ENCODE data around the gene ACER2. TPM values are rescaled to one million over a fixed set of nuclear protein-coding genes. Genes with fewer than 3 reads are reported as not detected.
"Not testable (repeated sequence)": the region's sequence is repeated elsewhere in the genome, so short reads cannot be mapped to it uniquely, and the experiment has no call there.

ACER2 gene
- total RNA-seq, 1 donor from 2014 or later, result 0.70 TPM

DNA sequence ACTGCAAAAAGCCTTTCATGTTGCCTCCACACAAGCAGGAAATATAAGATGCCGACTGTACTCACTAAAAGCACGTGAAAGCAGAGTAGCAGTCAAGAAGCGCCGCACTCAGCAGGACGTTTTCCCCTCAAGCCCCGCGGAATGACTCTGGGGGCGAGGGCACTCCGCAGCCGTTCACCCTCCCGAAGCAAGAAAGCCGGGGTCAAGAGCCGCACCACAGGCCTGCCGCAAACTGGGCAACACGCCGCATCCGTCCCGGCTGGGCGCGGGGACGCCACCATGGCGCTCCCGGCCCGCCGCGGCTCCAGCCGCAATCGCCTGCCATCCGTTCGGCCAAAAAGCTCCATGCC is 29.1 kb upstream of the ACER2 start:
- Mint-ChIP-seq H3K4me1 (ENCODE audit: unreplicated experiment) (peaks cover 41% of the 10 kb centered on the region), H3K36me3 (ENCODE audit: unreplicated experiment) (peaks cover 44% of the 10 kb centered on the region), H3K27ac (ENCODE audit: unreplicated experiment) (peak overlapping the region; percentile 100), H3K27me3 (ENCODE audit: unreplicated experiment) (no peaks in the 10 kb centered on the region), H3K4me3 (ENCODE audit: unreplicated experiment) (peak overlapping the region; percentile 99), H3K9me3 (ENCODE audit: unreplicated experiment) (no peaks in the 10 kb centered on the region)
- DNase-seq (ENCODE audit: extremely low spot score, unreplicated experiment), result no peak
- TF ChIP-seq, protein P1, sequence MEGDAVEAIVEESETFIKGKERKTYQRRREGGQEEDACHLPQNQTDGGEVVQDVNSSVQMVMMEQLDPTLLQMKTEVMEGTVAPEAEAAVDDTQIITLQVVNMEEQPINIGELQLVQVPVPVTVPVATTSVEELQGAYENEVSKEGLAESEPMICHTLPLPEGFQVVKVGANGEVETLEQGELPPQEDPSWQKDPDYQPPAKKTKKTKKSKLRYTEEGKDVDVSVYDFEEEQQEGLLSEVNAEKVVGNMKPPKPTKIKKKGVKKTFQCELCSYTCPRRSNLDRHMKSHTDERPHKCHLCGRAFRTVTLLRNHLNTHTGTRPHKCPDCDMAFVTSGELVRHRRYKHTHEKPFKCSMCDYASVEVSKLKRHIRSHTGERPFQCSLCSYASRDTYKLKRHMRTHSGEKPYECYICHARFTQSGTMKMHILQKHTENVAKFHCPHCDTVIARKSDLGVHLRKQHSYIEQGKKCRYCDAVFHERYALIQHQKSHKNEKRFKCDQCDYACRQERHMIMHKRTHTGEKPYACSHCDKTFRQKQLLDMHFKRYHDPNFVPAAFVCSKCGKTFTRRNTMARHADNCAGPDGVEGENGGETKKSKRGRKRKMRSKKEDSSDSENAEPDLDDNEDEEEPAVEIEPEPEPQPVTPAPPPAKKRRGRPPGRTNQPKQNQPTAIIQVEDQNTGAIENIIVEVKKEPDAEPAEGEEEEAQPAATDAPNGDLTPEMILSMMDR (IDR thresholded peaks at IDR 0.05), result no peak

DNA sequence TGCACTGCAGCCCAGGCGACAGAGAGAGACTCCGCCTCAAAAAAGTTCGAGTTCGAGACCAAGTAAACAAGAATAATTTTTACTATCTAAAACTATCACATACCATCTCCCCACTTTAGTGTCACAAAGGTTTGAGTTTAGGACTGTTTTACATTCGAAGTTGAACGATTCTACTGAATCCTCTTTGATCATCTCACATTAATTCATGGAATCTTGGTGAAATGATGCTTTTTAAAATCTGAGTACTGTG is 28.1 kb upstream of the ACER2 start:
- peak overlapping the region; percentile 99 for H3K4me3 Mint-ChIP-seq (ENCODE audit: unreplicated experiment)
- no peaks in the 10 kb centered on the region for H3K27me3 Mint-ChIP-seq (ENCODE audit: unreplicated experiment)
- peak overlapping the region; percentile 100 for H3K27ac Mint-ChIP-seq (ENCODE audit: unreplicated experiment)
- TF ChIP-seq, protein P1 (IDR thresholded peaks at IDR 0.05), result no peak
- H3K4me1 Mint-ChIP-seq (ENCODE audit: unreplicated experiment), result peaks cover 41% of the 10 kb centered on the region
- H3K36me3 Mint-ChIP-seq (ENCODE audit: unreplicated experiment), result peaks cover 36% of the 10 kb centered on the region
- H3K9me3 Mint-ChIP-seq (ENCODE audit: unreplicated experiment), result no peaks in the 10 kb centered on the region
- DNase-seq (ENCODE audit: extremely low spot score, unreplicated experiment), result no peak

DNA sequence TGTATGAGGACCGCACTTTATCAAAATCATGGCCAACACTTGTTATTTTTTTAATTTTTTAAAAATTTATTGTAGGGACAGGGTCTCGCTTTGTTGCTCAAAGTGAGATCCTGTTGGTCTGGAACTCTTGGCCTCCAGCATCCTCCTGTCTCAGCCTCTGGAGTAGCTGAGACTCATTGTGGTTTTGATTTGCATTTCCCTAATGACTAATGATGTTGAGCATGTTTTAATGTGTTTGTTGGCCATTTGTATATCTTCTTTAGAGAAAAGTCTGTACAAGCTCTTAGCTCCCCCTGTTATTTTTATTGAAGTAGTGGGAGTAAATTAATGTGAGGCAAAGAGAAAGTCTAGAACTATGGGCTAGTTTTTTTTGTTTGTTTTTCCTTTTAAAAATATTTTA is 27.2 kb upstream of the ACER2 start:
- Mint-ChIP-seq H3K4me1 (ENCODE audit: unreplicated experiment) (peaks cover 39% of the 10 kb centered on the region), H3K4me3 (ENCODE audit: unreplicated experiment) (no peak overlapping the region), H3K27me3 (ENCODE audit: unreplicated experiment) (no peaks in the 10 kb centered on the region), H3K9me3 (ENCODE audit: unreplicated experiment) (no peaks in the 10 kb centered on the region), H3K27ac (ENCODE audit: unreplicated experiment) (no peak overlapping the region), H3K36me3 (ENCODE audit: unreplicated experiment) (peaks cover 28% of the 10 kb centered on the region)
- DNase-seq (ENCODE audit: extremely low spot score, unreplicated experiment), result no peak
- TF ChIP-seq, protein P1 (IDR thresholded peaks at IDR 0.05), result no peak

DNA sequence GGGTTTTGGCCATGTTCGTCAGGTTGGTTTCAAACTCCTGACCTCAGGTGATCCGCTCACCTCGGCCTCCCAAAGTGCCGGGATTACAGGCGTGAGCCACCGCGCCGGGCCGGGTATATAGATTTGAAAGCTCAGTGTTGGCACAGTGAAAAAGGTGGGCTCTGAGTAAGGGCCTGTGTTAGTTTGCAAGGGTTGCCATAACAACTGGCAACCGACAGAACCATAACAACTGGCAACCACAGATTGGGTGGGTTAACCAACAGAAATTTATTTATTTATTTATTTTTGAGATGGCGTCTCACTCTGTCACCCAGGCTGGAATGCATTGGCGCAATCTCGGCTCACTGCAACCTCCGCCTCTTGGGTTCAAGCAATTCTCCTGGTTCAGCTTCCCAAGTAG is 23.6 kb upstream of the ACER2 start:
- peaks cover 21% of the 10 kb centered on the region for H3K4me1 Mint-ChIP-seq (ENCODE audit: unreplicated experiment)
- not testable (repeated sequence) for H3K9me3 Mint-ChIP-seq (ENCODE audit: unreplicated experiment); H3K4me3 Mint-ChIP-seq (ENCODE audit: unreplicated experiment); H3K27ac Mint-ChIP-seq (ENCODE audit: unreplicated experiment); DNase-seq (ENCODE audit: extremely low spot score, unreplicated experiment); H3K27me3 Mint-ChIP-seq (ENCODE audit: unreplicated experiment); H3K36me3 Mint-ChIP-seq (ENCODE audit: unreplicated experiment)

DNA sequence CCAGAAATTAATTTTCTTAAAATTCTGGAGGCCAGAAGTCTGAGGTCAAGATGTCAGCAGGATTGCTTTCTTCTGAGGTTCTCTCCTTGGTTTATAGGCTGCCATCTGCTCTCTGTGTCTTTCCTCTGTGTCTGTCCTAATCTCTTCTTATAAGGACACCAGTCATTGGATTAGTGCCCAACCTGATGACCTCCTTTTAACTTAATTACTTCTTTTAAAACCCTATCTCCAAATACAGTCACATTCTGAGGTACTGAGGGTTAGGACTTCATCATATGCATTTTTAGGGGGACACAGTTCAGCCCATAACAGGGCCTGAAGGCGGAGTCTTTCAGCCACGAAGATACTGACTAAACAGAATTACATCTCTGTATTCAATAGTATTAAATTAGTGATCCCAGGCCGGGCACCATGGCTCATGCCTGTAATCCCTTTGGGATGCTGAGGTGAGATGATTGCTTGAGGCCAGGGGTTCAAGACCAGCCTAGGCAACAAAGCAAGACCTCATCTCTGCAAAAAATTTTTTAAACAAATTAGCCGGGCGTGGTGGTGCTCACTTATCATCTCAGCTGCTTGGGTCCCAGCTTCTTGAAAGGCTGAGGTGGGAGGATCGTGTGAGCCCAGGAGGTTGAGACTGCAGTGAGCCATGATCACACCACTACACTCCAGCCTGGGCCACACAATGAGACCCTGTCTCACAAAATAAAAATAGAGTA is 22.9 kb upstream of the ACER2 start:
- no peak overlapping the region for H3K27ac Mint-ChIP-seq (ENCODE audit: unreplicated experiment)
- no peak for DNase-seq (ENCODE audit: extremely low spot score, unreplicated experiment)
- H3K9me3 Mint-ChIP-seq (ENCODE audit: unreplicated experiment), result no peaks in the 10 kb centered on the region
- no peak overlapping the region for H3K4me3 Mint-ChIP-seq (ENCODE audit: unreplicated experiment)
- no peaks in the 10 kb centered on the region for H3K36me3 Mint-ChIP-seq (ENCODE audit: unreplicated experiment)
- TF ChIP-seq, protein P1 (IDR thresholded peaks at IDR 0.05), result no peak
- peaks cover 5% of the 10 kb centered on the region for H3K27me3 Mint-ChIP-seq (ENCODE audit: unreplicated experiment)
- peaks cover 15% of the 10 kb centered on the region for H3K4me1 Mint-ChIP-seq (ENCODE audit: unreplicated experiment)

Measured in osteocyte (in vitro differentiated cells).